ENCODE results near the gene TLR3.

Gene TLR3

GRCh38 chr4:186105647-186106321, 36.8 kb downstream of the TLR3 start:
- TF ChIP-seq CTCF (IDR thresholded peaks at IDR 0.05; ENCODE audit: insufficient read depth, low read depth, low read length, missing control alignments), result no peak
- DNase-seq (ENCODE audit: low read depth), result peak; percentile 58
- no peak overlapping the region for H3K4me3 ChIP-seq (ENCODE audit: low read length)

DNA sequence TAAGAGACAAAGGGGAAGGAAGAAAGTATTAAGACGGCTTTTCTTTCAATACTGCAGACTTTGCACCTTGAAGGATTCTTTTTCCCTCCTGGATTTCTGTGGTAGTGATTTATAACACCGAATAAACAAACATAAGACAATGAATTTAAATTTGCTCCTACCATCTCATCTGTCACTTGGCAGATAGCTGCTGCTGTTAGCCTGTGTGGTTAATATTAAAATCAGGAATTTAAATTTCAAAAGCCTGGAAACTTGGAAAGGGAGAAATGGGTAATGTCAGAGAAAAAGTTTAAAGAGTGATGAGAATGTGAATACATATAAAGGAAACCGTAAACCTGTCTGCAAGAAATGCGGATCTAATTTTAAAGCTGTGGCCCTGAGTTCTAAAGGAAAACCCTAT, 39.0 kb downstream of the TLR3 start:
- H3K4me3 ChIP-seq (ENCODE audit: low read length), result no peak overlapping the region
- TF ChIP-seq CTCF (IDR thresholded peaks at IDR 0.05; ENCODE audit: insufficient read depth, low read depth, low read length, missing control alignments), result no peak
- no peak for DNase-seq (ENCODE audit: low read depth)

- no peak overlapping the region for H3K4me3 ChIP-seq (ENCODE audit: low read length)
- no peak for DNase-seq (ENCODE audit: low read depth)
- no peak for TF ChIP-seq CTCF (IDR thresholded peaks at IDR 0.05; ENCODE audit: insufficient read depth, low read depth, low read length, missing control alignments)
Observed at GRCh38 chr4:186108391-186108790, 39.4 kb downstream of the TLR3 start.

GRCh38 chr4:186109245-186109644, 40.3 kb downstream of the TLR3 start:
- no peak overlapping the region for H3K4me3 ChIP-seq (ENCODE audit: low read length)
- no peak for DNase-seq (ENCODE audit: low read depth)
- TF ChIP-seq CTCF (IDR thresholded peaks at IDR 0.05; ENCODE audit: insufficient read depth, low read depth, low read length, missing control alignments), result no peak

DNA sequence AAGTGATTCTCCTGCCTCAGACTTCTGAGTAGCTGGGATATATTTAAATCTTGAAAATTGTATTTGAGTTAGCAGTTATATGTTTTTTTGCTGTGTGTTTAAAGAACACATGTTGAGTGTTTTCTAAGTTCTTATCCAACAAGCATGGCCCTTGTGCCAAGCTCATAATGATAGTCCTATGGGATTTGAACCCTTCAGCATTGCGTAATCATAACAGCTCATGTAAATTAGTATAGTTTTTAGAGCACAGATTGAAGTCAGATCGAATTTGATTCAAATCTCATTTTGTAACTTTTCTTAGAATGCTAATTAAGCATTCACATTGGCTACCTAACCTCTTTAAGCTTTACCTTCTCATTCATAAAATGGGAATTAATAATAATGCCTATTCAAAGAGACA, 47.7 kb downstream of the TLR3 start:
- TF ChIP-seq CTCF (IDR thresholded peaks at IDR 0.05; ENCODE audit: insufficient read depth, low read depth, low read length, missing control alignments), result no peak

GRCh38 chr4:186118582-186118981, 49.6 kb downstream of the TLR3 start:
- no peak for TF ChIP-seq CTCF (IDR thresholded peaks at IDR 0.05; ENCODE audit: insufficient read depth, low read depth, low read length, missing control alignments)
- H3K4me3 ChIP-seq (ENCODE audit: low read length), result no peak overlapping the region
- no peak for DNase-seq (ENCODE audit: low read depth)

More for the DNA sequence above, 47.7 kb downstream of the TLR3 start:
- no peak overlapping the region for H3K4me3 ChIP-seq (ENCODE audit: low read length)
- no peak for DNase-seq (ENCODE audit: low read depth)

- DNase-seq (ENCODE audit: low read depth), result no peak
- no peak for TF ChIP-seq CTCF (IDR thresholded peaks at IDR 0.05; ENCODE audit: insufficient read depth, low read depth, low read length, missing control alignments)
- H3K4me3 ChIP-seq (ENCODE audit: low read length), result no peak overlapping the region
Observed at GRCh38 chr4:186121057-186121456, 52.1 kb downstream of the TLR3 start.
